HG03097 (cell line): ENCODE data around the gene CPNE9.

Experiments
- ATAC-seq: cut with Tn5 transposase; IDR thresholded peaks from one replicate; pipeline ENCODE4 v1.9.1; 2021; ENCODE audit not compliant: unreplicated experiment, low FRiP score

CPNE9 gene

GRCh38 chr3:9715136-9715535 lies 11.5 kb downstream of the CPNE9 start:
- no peak for ATAC-seq

GRCh38 chr3:9715764-9716437 lies 12.3 kb downstream of the CPNE9 start:
- ATAC-seq = no peak

- ATAC-seq = no peak
These were observed 13.3 kb downstream of the CPNE9 start for GRCh38 chr3:9716801-9717555.

- ATAC-seq = no peak
These were observed 13.9 kb downstream of the CPNE9 start for GRCh38 chr3:9717563-9717962.

GRCh38 chr3:9718118-9718517 lies 14.5 kb downstream of the CPNE9 start:
- ATAC-seq = no peak

GRCh38 chr3:9721015-9721699 lies 17.5 kb downstream of the CPNE9 start:
- ATAC-seq = no peak

- no peak for ATAC-seq
These were observed 18.0 kb downstream of the CPNE9 start for GRCh38 chr3:9721700-9722060.

GRCh38 chr3:9725775-9726515 lies 22.3 kb downstream of the CPNE9 start:
- ATAC-seq = no peak

GRCh38 chr3:9727041-9727595 lies 23.5 kb downstream of the CPNE9 start:
- no peak for ATAC-seq

GRCh38 chr3:9727743-9728142 lies 24.1 kb downstream of the CPNE9 start:
- ATAC-seq = no peak

GRCh38 chr3:9729419-9729818 lies 25.8 kb downstream of the CPNE9 start:
- no peak for ATAC-seq

GRCh38 chr3:9730657-9731205 lies 27.1 kb downstream of the CPNE9 start:
- peak; percentile 35 for ATAC-seq

GRCh38 chr3:9731206-9732079 lies 27.8 kb downstream of the CPNE9 start, which contains the start of gene BRPF1:
Gene BRPF1, plus strand, starts transcription at chr3:9731735. Its CDS starts 2,406 bp downstream, at chr3:9734141.
- peak; percentile 83 for ATAC-seq

GRCh38 chr3:9732080-9732739 lies 28.6 kb downstream of the CPNE9 start:
- ATAC-seq = peak; percentile 6

GRCh38 chr3:9732740-9733115 lies 29.1 kb downstream of the CPNE9 start:
- no peak for ATAC-seq

- ATAC-seq = no peak
These were observed 33.2 kb downstream of the CPNE9 start for GRCh38 chr3:9736831-9737230.

- ATAC-seq = no peak
These were observed 35.5 kb downstream of the CPNE9 start for GRCh38 chr3:9739181-9739580.

- ATAC-seq = no peak
These were observed 38.9 kb downstream of the CPNE9 start for GRCh38 chr3:9742560-9742959.

- ATAC-seq = no peak
These were observed 39.9 kb downstream of the CPNE9 start for GRCh38 chr3:9743548-9743947.
